Measurements from ENCODE around the gene CD34. TPM values are rescaled to one million over a fixed set of nuclear protein-coding genes. Genes with fewer than 3 reads are reported as not detected.
A peak's percentile ranks its signal among the peaks of the same experiment; 100 is the strongest.

The CD34 gene
- total RNA-seq, 1 donor from 2014 or later, result 69.6 TPM

DNA sequence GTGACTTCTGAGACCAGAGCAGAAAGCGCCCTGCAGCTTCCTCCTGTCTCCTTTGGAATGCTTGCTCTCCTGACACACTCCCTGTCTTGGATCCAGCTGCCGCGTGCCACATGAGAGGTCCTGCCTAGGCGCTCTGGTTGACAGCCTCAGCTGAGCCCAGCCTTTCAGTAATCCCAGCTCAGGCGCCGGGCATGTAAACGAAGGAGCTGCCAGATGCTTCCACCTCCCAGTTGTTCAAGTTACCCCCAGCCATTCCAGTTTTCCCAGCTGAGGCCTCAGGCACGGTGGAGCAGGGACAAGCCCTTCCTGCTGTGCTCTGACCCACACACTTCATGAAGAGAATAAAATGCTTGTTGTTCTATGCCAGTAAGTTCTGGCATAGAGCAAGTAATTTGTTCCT lies 14.3 kb upstream of the CD34 start:
- peaks cover 62% of the 10 kb centered on the region for H3K4me1 ChIP-seq
- H3K27me3 ChIP-seq (ENCODE audit: low read depth), result no peaks in the 10 kb centered on the region
- TF ChIP-seq, protein P1, sequence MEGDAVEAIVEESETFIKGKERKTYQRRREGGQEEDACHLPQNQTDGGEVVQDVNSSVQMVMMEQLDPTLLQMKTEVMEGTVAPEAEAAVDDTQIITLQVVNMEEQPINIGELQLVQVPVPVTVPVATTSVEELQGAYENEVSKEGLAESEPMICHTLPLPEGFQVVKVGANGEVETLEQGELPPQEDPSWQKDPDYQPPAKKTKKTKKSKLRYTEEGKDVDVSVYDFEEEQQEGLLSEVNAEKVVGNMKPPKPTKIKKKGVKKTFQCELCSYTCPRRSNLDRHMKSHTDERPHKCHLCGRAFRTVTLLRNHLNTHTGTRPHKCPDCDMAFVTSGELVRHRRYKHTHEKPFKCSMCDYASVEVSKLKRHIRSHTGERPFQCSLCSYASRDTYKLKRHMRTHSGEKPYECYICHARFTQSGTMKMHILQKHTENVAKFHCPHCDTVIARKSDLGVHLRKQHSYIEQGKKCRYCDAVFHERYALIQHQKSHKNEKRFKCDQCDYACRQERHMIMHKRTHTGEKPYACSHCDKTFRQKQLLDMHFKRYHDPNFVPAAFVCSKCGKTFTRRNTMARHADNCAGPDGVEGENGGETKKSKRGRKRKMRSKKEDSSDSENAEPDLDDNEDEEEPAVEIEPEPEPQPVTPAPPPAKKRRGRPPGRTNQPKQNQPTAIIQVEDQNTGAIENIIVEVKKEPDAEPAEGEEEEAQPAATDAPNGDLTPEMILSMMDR (IDR thresholded peaks at IDR 0.05; ENCODE audit: borderline replicate concordance), result no peak
- no peaks in the 10 kb centered on the region for H3K36me3 ChIP-seq
- peak; percentile 59 for DNase-seq
- peak overlapping the region; percentile 88 for H3K27ac ChIP-seq (replicated peaks)
- peaks cover 3% of the 10 kb centered on the region for H3K9me3 ChIP-seq (replicated peaks)
- intact Hi-C loops (cut with micrococcal nuclease), result no loop called here
- no peak overlapping the region for H3K4me3 ChIP-seq

DNA sequence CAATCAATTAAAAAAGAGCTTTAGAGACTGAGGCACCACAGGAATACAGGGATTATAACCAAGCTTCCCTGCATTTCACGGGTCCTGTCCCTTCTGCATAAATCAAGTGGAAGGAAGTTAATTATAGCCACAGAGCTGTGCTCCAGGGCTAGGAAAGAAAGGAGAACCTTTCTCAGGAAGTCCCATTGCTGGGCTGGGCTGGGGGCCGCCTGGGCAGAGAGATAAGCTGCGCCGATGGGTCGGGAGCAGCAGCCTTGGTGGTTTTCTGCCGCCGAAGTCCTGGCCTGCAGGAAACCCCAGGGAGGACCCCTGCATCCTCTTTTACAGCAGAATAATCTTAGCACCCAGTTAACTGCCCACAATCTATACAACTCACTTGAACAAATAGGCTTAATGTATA lies 12.6 kb upstream of the CD34 start:
- TF ChIP-seq, protein P1 (IDR thresholded peaks at IDR 0.05; ENCODE audit: borderline replicate concordance), result no peak
- no peaks in the 10 kb centered on the region for H3K27me3 ChIP-seq (ENCODE audit: low read depth)
- no peaks in the 10 kb centered on the region for H3K9me3 ChIP-seq (replicated peaks)
- intact Hi-C loops (cut with micrococcal nuclease), result no loop called here
- H3K4me1 ChIP-seq, result peaks cover 79% of the 10 kb centered on the region
- H3K4me3 ChIP-seq, result no peak overlapping the region
- peak overlapping the region; percentile 88 for H3K27ac ChIP-seq (replicated peaks)
- H3K36me3 ChIP-seq, result no peaks in the 10 kb centered on the region
- no peak for DNase-seq

DNA sequence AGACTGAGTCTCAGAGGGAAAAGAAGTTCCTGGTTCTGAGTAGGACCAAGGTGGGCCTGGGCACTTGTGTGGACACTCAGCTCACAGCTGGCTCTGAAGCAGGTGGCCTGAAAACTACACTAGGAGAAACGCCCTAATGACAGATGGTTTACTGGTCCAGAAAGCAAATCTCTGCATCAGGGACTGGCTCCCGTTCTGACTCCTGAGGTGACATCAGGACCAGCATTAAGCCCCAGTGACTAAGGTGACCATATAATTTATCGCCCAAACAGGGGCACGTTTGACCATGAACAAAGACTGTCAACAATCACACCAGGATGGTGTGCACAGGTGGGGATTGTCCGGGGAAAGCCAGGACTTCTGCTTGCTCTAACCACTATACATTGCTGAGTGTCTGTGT lies 12.2 kb upstream of the CD34 start:
- TF ChIP-seq, protein P1 (IDR thresholded peaks at IDR 0.05; ENCODE audit: borderline replicate concordance), result no peak
- Histone ChIP-seq H3K9me3 (replicated peaks) (no peaks in the 10 kb centered on the region), H3K4me1 (peaks cover 83% of the 10 kb centered on the region), H3K27ac (replicated peaks) (peak overlapping the region; percentile 88), H3K4me3 (no peak overlapping the region), H3K27me3 (ENCODE audit: low read depth) (no peaks in the 10 kb centered on the region), H3K36me3 (no peaks in the 10 kb centered on the region)
- intact Hi-C loops (cut with micrococcal nuclease), result no loop called here
- DNase-seq, result no peak

DNA sequence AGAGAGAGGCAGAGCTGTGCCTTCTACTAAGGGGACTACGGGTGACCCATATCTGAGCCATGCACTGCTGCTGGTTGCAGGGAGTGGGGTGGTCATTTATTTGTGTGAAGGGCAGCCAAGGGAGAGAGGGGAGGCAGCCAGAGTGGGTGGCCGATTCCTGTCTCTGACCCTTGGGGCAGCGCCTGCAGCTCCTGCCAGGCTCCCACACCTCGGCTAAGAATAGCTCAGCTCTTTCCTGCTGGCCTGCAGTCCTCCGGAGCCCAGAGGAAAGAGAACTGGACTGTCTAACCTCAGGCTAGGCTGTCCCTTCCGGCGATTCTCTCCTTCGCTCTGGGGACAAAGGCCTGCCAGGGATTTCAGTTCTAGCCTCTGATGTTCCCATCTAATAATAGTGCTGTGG lies 11.6 kb upstream of the CD34 start:
- DNase-seq, result peak; percentile 69

DNA sequence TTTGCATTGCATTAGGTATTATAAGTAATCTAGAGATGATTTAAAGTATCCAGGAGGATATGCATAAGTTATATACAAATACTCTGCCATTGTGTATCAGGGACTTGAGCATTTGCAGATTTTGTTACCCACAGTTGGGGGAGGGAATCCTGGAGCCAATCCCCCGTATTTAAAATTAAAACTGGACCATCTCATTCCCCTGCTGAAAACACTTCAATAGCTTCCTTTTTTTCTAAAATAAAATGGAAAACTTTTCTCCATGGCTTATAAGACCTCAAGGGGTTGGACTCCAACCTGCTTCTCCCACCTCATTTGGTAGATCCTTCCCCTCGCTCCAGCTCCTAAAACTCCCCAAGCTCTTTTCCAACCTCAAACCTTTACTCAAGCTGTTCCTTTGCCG lies 10.4 kb upstream of the CD34 start:
- H3K4me3 ChIP-seq, result no peak overlapping the region
- no peak for DNase-seq
- TF ChIP-seq, protein P1 (IDR thresholded peaks at IDR 0.05; ENCODE audit: borderline replicate concordance), result no peak
- H3K9me3 ChIP-seq (replicated peaks), result no peaks in the 10 kb centered on the region
- intact Hi-C loops (cut with micrococcal nuclease), result no loop called here
- H3K27me3 ChIP-seq (ENCODE audit: low read depth), result no peaks in the 10 kb centered on the region
- peak overlapping the region; percentile 88 for H3K27ac ChIP-seq (replicated peaks)
- no peaks in the 10 kb centered on the region for H3K36me3 ChIP-seq
- peaks cover 100% of the 10 kb centered on the region for H3K4me1 ChIP-seq

More for the DNA sequence above, 11.6 kb upstream of the CD34 start:
- Histone ChIP-seq H3K27ac (replicated peaks) (peak overlapping the region; percentile 88), H3K36me3 (no peaks in the 10 kb centered on the region), H3K27me3 (ENCODE audit: low read depth) (no peaks in the 10 kb centered on the region), H3K4me3 (no peak overlapping the region), H3K9me3 (replicated peaks) (no peaks in the 10 kb centered on the region), H3K4me1 (peaks cover 89% of the 10 kb centered on the region)
- TF ChIP-seq, protein P1 (IDR thresholded peaks at IDR 0.05; ENCODE audit: borderline replicate concordance), result no peak
- intact Hi-C loops (cut with micrococcal nuclease), result no loop called here
